ENCODE data around the gene AP4M1.
A peak's percentile ranks its signal among the peaks of the same experiment; 100 is the strongest.

Gene AP4M1

GRCh38 chr7:100087055-100087750 lies 14.2 kb upstream of the AP4M1 start:
- peak; percentile 99 for DNase-seq (ENCODE audit: low read depth)

DNA sequence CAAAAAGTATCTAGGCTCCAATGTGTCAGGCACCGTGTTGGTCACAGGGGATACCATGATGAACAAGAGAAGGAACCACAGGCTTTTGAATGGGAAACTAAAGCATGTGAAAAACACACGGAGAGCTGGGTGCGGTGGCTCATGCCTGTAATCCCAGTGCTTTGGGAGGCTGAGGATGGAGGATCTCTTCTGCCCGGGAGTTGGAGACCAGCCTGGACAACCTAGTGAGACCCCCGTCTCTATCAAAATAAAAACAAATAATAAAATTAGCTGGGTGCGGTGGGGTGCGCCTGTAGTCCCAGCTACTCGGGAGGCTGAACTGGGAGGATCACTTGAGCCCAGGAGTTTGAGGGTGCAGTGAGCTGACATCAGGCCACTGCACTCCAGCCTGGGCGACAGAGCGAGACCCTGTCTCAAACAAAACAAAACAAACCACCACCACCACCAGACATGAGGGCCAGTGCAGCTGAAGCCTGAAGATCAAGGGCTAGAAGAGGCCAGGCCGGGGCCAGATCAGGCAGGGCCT lies 13.3 kb upstream of the AP4M1 start:
- DNase-seq (ENCODE audit: low read depth) = no peak

DNA sequence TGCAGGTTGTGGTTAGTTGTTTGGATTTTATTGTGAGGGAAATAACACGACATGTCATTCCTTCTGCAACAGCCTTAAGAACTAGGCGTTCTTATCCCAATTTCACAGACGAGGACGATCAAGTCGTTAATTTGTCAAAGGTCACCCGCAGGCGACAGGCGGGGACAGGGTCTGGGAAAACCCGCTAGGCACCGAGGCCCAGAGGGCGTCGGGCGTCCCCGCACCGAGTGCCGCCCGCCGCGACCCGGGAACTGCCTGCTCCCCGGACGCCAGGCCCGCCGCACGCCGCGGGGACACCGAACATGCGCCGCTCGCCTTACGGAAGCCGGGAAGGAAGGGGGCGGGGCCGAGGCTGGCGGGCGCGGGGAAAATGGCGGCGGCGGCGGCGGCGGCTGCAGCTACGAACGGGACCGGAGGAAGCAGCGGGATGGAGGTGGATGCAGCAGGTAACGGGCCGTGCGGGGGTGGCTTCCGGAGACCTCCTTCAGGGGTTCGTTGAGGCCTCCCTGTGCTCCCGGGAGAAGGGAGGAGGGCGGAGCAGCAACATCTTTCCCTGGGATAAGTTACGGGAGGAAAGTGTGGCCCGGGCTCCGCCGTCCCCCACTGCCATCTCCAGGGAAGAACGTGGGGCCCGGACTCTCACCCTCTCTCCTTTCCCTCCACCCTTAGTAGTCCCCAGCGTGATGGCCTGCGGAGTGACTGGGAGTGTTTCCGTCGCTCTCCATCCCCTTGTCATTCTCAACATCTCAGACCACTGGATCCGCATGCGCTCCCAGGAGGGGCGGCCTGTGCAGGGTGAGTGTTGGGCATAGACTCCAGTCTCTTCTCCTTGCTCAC lies 12.6 kb upstream of the AP4M1 start, which contains the start of gene COPS6:
COPS6 (plus strand) TSS at position 349 of the 837 bp plus-strand sequence; CDS start at position 371, 22 bp downstream.
- DNase-seq (ENCODE audit: low read depth) = no peak

GRCh38 chr7:100089458-100090196 lies 11.8 kb upstream of the AP4M1 start:
- DNase-seq (ENCODE audit: low read depth) = no peak

- DNase-seq (ENCODE audit: low read depth) = no peak
Observed at GRCh38 chr7:100090527-100091410, 10.7 kb upstream of the AP4M1 start.

DNA sequence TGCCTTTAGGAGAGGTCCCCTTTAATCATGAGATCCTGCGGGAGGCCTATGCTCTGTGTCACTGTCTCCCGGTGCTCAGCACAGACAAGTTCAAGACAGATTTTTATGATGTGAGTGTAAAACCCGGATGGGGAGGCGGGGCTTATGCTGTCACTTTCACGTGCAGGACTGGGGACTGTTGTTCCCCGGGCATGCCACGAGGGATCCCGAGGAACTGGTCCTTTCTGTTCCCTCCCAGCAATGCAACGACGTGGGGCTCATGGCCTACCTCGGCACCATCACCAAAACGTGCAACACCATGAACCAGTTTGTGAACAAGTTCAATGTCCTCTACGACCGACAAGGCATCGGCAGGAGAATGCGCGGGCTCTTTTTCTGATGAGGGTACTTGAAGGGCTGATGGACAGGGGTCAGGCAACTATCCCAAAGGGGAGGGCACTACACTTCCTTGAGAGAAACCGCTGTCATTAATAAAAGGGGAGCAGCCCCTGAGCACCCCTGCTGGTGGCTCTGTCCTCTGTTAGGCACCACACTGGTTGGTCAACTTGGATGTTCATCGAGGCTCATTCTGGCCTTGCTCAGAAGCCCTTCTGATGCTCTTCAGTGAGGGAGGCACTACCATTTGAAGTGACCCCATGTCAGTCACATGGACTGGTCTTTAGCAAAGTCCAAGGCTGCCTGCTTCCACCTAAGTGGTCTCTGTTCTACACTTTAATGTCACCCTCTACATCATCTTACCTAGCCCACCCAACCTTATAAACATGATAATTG lies 9.8 kb upstream of the AP4M1 start:
- DNase-seq (ENCODE audit: low read depth) = no peak

DNA sequence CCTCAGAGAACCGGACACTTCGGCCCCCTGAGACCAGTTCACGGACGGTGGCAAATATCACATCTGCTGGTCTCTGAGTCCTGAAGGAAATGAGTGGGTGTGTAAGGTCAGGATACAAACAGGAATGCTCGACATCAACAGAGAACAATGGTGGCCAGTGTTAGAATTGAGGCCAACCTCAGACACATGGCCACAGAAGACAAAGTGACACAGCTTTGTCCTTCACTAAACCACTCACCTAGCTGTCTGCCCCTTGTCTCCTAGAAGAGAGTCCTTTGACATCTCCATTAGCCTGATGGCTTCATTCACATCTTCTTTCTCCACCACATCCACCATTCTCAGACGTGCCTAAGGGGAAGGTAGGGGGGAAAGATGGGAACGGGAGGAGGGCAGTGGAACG lies 8.4 kb upstream of the AP4M1 start:
- DNase-seq (ENCODE audit: low read depth) = no peak

- DNase-seq (ENCODE audit: low read depth) = no peak
Observed at GRCh38 chr7:100093498-100093897, 7.9 kb upstream of the AP4M1 start.

DNA sequence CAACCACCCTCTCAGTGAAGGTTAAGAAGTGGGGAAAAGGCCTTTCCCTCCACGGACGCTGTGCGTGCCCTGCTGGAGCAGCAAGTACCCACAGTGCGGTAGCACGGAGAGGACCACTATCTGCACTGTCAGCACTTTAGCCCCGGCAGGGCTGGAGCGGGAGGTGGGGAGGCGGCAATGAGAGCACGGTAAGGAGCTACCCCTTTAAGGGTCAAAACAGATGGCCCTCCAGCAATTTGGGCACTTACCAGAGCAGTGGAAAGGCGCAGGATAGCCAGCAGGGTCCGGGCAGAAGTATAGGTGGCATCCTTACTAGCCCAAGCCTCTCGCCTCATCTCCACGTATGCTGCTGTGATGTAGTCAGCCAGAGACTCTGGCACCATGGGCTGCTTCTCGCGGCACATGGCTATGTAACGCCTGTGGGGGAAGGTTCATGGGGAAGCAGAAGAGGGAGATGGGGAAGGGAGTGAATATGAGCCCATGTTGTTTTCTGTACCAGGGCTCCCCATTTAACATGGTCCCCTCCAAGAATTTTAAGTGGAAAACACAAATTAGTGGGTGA lies 7.4 kb upstream of the AP4M1 start:
- DNase-seq (ENCODE audit: low read depth) = no peak

DNA sequence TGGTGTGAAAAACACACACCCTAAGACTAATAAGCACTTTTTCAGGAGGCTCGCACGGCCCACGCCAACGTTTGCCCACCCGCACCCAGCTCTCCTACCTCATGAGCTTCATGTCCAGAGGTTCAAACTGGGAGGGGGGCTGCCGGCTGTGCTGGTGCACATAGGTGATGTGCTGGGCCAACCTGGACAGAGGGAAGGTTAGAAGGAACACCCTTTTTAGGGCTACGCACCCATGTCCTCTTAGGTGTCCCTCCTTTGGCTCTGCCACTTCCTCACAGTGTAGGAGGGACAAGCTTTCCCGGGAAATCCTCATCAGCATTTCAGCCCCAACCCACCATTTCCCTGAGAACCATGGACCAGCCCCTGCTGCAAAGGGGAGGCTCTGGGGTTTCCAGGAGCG lies 6.2 kb upstream of the AP4M1 start:
- DNase-seq (ENCODE audit: low read depth) = no peak

DNA sequence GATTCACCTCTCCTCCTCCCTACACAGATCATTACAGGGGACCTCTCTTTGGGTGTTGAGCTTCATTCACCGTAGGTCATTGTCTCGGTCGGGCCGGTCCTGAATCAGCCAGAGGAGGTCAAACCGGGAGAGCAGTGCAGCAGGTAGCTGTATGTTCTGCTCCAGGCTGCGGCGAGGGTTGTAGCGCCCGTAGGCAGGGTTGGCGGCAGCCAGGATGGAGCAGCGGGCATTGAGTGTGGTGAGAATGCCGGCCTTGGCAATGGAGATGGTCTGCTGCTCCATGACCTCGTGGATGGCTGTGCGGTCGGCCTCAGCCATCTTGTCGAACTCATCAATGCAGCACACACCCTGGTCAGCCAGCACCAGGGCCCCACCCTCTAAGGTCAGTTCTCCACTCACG lies 5.7 kb upstream of the AP4M1 start:
- DNase-seq (ENCODE audit: low read depth) = no peak

DNA sequence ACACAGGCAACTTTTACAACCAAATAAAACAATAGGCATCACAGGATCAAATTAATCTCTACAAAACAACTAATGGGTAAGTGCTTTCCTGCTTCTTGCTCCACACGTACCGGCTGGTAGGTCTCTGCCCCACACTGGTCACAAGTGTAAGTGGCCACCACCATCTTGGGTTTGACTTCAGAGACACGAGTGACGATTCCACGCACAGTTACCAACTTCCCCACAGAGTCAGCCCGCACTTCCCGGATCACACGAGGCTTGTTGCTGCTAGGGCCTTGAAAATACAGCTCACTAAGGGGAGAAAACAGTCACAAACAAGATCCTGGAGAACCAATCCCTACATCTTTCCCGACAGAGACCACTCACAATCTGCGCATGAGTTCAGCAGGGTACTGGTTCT lies 2.5 kb upstream of the AP4M1 start:
- DNase-seq (ENCODE audit: low read depth) = no peak

DNA sequence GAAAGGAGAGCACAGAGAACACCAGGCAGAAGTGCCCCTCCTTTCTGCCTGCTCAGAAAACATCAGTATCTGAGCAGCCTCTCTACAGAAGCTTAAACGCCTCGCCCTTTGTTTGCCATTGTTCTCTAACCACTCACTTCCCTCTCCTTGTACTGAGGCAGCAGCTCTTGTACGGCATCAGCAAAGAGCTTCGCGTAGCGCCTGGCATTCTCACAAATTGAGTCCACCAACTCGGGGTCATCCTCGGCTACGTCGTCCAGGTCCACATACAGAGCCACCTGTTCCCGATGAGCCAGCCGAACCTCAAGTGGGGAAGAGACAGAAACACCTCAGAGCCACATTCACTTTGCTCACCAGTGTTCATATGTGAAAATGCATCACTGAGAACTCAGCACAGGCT lies 2.0 kb upstream of the AP4M1 start:
- no peak for DNase-seq (ENCODE audit: low read depth)

DNA sequence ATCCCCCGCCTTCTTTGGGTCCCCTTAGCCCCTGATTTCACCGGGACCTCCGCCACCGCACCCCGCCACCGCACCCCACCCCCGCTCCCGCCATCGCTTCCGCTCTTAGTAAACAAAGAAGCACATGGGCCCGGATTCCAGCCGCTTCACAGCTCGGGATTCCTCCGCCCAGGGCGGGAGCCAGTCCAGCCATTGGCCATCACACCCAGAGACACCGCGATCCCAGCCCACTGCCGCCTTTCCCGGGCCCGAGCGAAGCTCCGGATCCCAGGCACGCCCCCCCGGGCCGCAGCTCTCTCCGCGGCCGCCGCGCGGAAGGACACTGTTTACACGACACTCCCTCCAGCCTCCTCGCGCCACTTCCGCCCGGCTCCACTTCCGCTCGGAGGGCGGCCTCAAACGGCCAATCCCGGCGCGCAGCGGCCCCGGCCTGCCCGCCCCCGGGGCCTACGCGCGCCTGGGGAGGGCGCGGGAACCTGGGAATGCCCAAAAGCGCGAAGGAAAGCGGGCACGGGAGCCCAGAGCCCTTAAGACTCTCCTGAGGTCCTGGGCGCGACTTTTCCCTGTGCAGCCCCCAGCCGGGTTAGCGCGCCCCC lies 925 bp upstream of the AP4M1 start:
- peak; percentile 91 for DNase-seq (ENCODE audit: low read depth)

DNA sequence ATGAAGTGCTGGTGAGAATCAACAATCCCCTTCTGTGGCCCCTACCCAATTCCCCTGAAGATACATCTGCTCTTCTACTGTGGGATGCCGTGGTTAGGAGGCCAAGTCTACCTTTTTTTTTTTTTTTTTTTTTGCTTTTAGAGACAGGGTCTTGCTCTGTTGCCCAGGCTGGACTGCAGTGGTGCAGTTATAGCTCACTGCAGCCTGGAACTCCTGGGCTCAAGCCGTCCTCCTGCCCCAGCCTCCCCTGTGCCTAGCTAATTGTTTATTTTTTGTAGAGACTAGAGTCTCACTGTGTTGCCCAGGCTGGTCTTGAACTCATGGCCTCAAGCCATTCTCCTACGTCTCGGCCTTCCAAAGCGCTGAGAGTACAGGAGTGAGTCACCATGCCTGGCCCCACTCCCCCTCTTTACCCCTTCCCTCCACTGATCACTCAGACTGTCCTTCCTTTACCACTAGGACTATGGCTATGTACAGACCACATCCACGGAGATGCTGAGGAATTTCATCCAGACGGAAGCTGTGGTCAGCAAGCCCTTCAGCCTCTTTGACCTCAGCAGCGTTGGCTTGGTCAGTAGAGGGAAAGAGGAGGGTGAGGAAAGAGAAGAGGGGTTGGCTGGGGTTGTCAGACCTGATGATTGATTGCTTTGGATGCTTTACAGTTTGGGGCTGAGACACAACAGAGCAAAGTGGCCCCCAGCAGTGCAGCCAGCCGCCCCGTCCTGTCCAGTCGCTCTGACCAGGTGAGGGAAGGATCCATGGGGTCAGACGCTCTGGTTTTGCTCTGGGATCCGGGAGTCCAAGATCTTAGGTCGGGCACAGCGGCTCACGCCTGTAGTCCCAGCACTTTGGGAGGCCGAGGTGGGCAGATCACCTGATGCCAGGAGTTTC lies 1.8 kb downstream of the AP4M1 start:
- DNase-seq (ENCODE audit: low read depth) = peak; percentile 49

DNA sequence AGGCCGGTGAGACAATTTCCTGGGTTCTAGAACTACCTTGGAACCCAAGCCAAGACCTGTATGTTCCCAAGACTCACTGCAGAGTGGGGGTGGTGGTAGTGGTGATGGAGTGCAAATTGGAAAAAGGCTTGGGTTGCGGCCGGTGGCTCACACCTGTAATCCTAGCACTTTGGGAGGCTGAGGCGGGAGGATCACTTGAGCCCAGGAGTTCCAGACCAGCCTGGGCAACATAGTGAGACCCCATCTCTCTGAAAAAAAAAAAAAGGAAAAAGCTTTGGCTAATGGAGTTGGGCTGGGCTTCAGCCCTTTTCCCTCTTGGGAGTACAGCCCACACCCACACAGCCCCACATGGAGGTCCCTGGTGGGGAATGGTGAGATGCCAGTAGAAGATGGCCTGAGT lies 4.1 kb downstream of the AP4M1 start:
- no peak for DNase-seq (ENCODE audit: low read depth)

GRCh38 chr7:100106633-100107032 lies 5.2 kb downstream of the AP4M1 start:
- no peak for DNase-seq (ENCODE audit: low read depth)

DNA sequence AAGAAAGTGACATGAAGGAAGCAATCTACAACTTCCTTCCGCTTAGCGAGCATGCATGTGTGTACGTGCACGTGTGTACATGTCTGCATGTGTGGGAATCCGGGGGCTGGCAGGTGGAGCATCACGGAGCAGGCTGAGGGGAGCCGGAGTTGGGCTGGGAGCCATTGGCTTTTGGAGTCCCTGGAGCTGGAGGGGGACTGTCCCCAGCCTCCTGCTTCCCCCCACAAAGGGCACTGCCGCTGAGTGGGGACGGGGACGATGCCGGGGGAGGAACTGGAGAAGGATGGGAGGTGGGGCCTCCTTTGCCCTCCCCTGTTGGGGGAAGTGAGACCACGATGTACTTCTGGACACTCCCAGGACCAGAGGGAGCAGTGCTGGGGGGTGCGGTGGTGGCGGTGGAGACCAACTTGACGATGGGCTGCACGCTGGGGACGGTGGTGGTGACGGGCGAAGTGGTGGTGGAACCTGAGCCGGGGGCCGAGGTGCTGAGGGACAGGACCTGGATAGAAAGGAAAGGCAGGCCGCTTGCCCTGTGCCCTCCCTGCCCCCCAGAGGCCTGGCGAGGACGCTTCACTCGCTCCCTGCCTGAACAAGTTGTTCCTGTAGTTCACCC lies 5.8 kb downstream of the AP4M1 start:
- no peak for DNase-seq (ENCODE audit: low read depth)

GRCh38 chr7:100107890-100108289 lies 6.4 kb downstream of the AP4M1 start:
- DNase-seq (ENCODE audit: low read depth) = no peak

Measured in GM04503 (cell line).